Activated CD4-positive, CD25-positive, alpha-beta regulatory T cell treated with anti-CD3 and anti-CD28 coated beads, Interleukin-2, amount 50 U/mL, for 16 hours (primary cell): ENCODE data around the gene RAB9A.

Source experiments
- DNase-seq: peaks from one replicate; pipeline ENCODE4 v3.0.0-alpha.2; 2020; ENCODE audit warnings: low read depth, low spot score

RAB9A gene

GRCh38 chrX:13747836-13748235, 58.9 kb downstream of the RAB9A start:
- no peak for DNase-seq

- DNase-seq: no peak
Measured at GRCh38 chrX:13748486-13748885, 59.6 kb downstream of the RAB9A start.

- DNase-seq: no peak
Measured at GRCh38 chrX:13750204-13750603, 61.3 kb downstream of the RAB9A start.

GRCh38 chrX:13750812-13751211, 61.9 kb downstream of the RAB9A start:
- DNase-seq: no peak

- no peak for DNase-seq
Measured at GRCh38 chrX:13752141-13752540, 63.2 kb downstream of the RAB9A start.

GRCh38 chrX:13752646-13753045, 63.7 kb downstream of the RAB9A start:
- DNase-seq: no peak

GRCh38 chrX:13754765-13755164, 65.8 kb downstream of the RAB9A start:
- no peak for DNase-seq

- no peak for DNase-seq
Measured at GRCh38 chrX:13755254-13755653, 66.3 kb downstream of the RAB9A start.

- no peak for DNase-seq
Measured at GRCh38 chrX:13756381-13756780, 67.5 kb downstream of the RAB9A start.

- no peak for DNase-seq
Measured at GRCh38 chrX:13759152-13759718, 70.3 kb downstream of the RAB9A start.
